ENCODE results near the gene HK1.

Gene HK1

DNA sequence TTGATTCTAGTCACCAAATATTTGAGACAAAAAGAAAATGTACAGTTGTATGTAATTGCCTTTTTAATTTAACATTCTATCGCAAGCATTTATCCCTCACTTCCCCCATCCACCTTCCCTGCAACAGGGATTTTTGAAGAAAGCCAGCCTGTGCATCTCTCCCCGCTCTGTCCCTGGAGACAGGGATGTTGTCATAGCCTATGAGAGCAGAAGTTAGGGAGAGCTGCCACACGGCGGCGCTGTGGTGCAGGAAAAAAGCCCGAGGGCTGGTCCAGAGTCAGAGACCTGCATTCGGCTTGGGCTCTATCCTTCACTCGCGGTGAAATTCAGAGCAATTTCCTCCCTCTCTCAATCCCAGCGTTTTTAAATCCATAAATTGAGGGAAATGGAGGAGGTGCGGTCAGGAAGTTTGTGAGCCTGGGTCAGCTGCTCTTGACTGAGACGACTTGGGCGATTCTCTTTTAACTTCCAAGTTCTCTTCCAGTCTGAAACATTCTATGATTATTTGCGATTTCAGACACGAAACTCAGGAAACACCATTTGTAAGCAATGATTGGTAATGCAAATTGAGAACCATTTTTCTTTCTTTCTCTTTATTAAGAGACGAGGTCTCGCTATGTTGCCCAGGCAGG, 40.7 kb upstream of the HK1 start:
- Histone ChIP-seq H3K36me3 (ENCODE audit: control insufficient read depth, insufficient read depth, low read length) (no peaks in the 10 kb centered on the region), H3K27ac (ENCODE audit: low read depth, low read length) (no peak overlapping the region), H2BK5ac (ENCODE audit: low read length) (no peak overlapping the region), H4K8ac (ENCODE audit: low read depth, low read length) (no peak overlapping the region), H3K27me3 (ENCODE audit: insufficient read depth, low read length, poor library complexity) (no peaks in the 10 kb centered on the region), H2BK15ac (replicated peaks; ENCODE audit: low read depth) (peak overlapping the region; percentile 42), H3K56ac (ENCODE audit: low read length) (peak overlapping the region; percentile 20), H2BK120ac (ENCODE audit: low read depth, low read length) (no peak overlapping the region), H2AK5ac (ENCODE audit: low read length) (no peak overlapping the region), H3K18ac (ENCODE audit: low read length) (peak overlapping the region; percentile 77), H3K79me2 (ENCODE audit: control insufficient read depth, insufficient read depth, low read length) (no peaks in the 10 kb centered on the region), H3K4ac (ENCODE audit: low read depth, low read length) (no peak overlapping the region), H3K79me1 (ENCODE audit: low read length) (no peaks in the 10 kb centered on the region), H3K9ac (ENCODE audit: low read length) (no peak overlapping the region), H3K23ac (ENCODE audit: low read length) (no peak overlapping the region), H3K4me3 (ENCODE audit: low read length) (no peak overlapping the region), H3K4me2 (ENCODE audit: low read length) (no peak overlapping the region), H3K4me1 (ENCODE audit: control insufficient read depth, low read depth, low read length) (no peaks in the 10 kb centered on the region), H4K5ac (ENCODE audit: low read length) (no peak overlapping the region)
- WGBS (ENCODE audit: extremely low coverage, insufficient coverage, low lambda C conversion rate), result no CpG with 5 or more reads among the region's 17 CpGs
- DNase-seq, result peak; percentile 89

DNA sequence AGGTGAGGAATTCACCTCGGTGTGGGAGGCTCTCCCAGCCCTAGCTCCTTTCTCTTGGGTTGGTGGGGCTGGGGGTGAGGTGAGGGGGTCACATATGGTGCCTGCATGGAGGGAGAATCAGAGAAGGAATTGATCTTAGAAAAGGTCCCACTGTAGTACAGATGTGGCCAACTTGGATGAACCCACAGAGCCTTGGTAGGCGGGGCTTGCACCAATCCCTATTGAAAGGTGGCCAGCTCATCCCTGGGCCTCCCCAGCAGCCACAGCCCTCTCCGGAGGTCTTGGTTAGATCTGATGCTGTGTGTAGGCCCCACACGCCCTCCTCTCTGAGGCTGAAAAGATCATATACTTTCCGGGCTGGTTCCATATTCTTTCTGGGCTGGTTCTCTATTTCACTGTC, 39.2 kb upstream of the HK1 start:
- H3K36me3 ChIP-seq (ENCODE audit: control insufficient read depth, insufficient read depth, low read length), result no peaks in the 10 kb centered on the region
- no peak overlapping the region for H2AK5ac ChIP-seq (ENCODE audit: low read length)
- H3K9ac ChIP-seq (ENCODE audit: low read length), result no peak overlapping the region
- no peak for DNase-seq
- no peak overlapping the region for H2BK15ac ChIP-seq (replicated peaks; ENCODE audit: low read depth)
- no peak overlapping the region for H3K4me3 ChIP-seq (ENCODE audit: low read length)
- no peaks in the 10 kb centered on the region for H3K4me1 ChIP-seq (ENCODE audit: control insufficient read depth, low read depth, low read length)
- H3K56ac ChIP-seq (ENCODE audit: low read length), result peak overlapping the region; percentile 28
- H4K8ac ChIP-seq (ENCODE audit: low read depth, low read length), result no peak overlapping the region
- H3K79me2 ChIP-seq (ENCODE audit: control insufficient read depth, insufficient read depth, low read length), result no peaks in the 10 kb centered on the region
- H3K27ac ChIP-seq (ENCODE audit: low read depth, low read length), result no peak overlapping the region
- no peaks in the 10 kb centered on the region for H3K27me3 ChIP-seq (ENCODE audit: insufficient read depth, low read length, poor library complexity)
- H3K18ac ChIP-seq (ENCODE audit: low read length), result no peak overlapping the region
- no CpG with 5 or more reads among the region's 5 CpGs for WGBS (ENCODE audit: extremely low coverage, insufficient coverage, low lambda C conversion rate)
- no peaks in the 10 kb centered on the region for H3K79me1 ChIP-seq (ENCODE audit: low read length)
- no peak overlapping the region for H2BK5ac ChIP-seq (ENCODE audit: low read length)
- no peak overlapping the region for H3K4me2 ChIP-seq (ENCODE audit: low read length)
- peak overlapping the region; percentile 84 for H3K4ac ChIP-seq (ENCODE audit: low read depth, low read length)
- H2BK120ac ChIP-seq (ENCODE audit: low read depth, low read length), result no peak overlapping the region
- no peak overlapping the region for H3K23ac ChIP-seq (ENCODE audit: low read length)
- H4K5ac ChIP-seq (ENCODE audit: low read length), result no peak overlapping the region

- H3K4ac ChIP-seq (ENCODE audit: low read depth, low read length), result no peak overlapping the region
- H3K23ac ChIP-seq (ENCODE audit: low read length), result no peak overlapping the region
- no peaks in the 10 kb centered on the region for H3K4me1 ChIP-seq (ENCODE audit: control insufficient read depth, low read depth, low read length)
- H3K9ac ChIP-seq (ENCODE audit: low read length), result no peak overlapping the region
- no peak overlapping the region for H3K4me3 ChIP-seq (ENCODE audit: low read length)
- H2BK120ac ChIP-seq (ENCODE audit: low read depth, low read length), result no peak overlapping the region
- H3K79me2 ChIP-seq (ENCODE audit: control insufficient read depth, insufficient read depth, low read length), result no peaks in the 10 kb centered on the region
- H3K56ac ChIP-seq (ENCODE audit: low read length), result peak overlapping the region; percentile 58
- H4K8ac ChIP-seq (ENCODE audit: low read depth, low read length), result no peak overlapping the region
- H3K27ac ChIP-seq (ENCODE audit: low read depth, low read length), result no peak overlapping the region
- H2BK15ac ChIP-seq (replicated peaks; ENCODE audit: low read depth), result no peak overlapping the region
- no peak overlapping the region for H2BK5ac ChIP-seq (ENCODE audit: low read length)
- no peaks in the 10 kb centered on the region for H3K36me3 ChIP-seq (ENCODE audit: control insufficient read depth, insufficient read depth, low read length)
- no peaks in the 10 kb centered on the region for H3K79me1 ChIP-seq (ENCODE audit: low read length)
- H3K18ac ChIP-seq (ENCODE audit: low read length), result no peak overlapping the region
- H4K5ac ChIP-seq (ENCODE audit: low read length), result no peak overlapping the region
- no CpG with 5 or more reads among the region's 6 CpGs for WGBS (ENCODE audit: extremely low coverage, insufficient coverage, low lambda C conversion rate)
- H3K4me2 ChIP-seq (ENCODE audit: low read length), result no peak overlapping the region
- no peaks in the 10 kb centered on the region for H3K27me3 ChIP-seq (ENCODE audit: insufficient read depth, low read length, poor library complexity)
- DNase-seq, result no peak
- H2AK5ac ChIP-seq (ENCODE audit: low read length), result no peak overlapping the region
Observed at GRCh38 chr10:69239816-69240434, 38.4 kb upstream of the HK1 start.

GRCh38 chr10:69240455-69240854, 37.8 kb upstream of the HK1 start:
- Histone ChIP-seq H4K8ac (ENCODE audit: low read depth, low read length) (no peak overlapping the region), H3K36me3 (ENCODE audit: control insufficient read depth, insufficient read depth, low read length) (no peaks in the 10 kb centered on the region), H3K4ac (ENCODE audit: low read depth, low read length) (no peak overlapping the region), H2BK120ac (ENCODE audit: low read depth, low read length) (no peak overlapping the region), H2BK15ac (replicated peaks; ENCODE audit: low read depth) (no peak overlapping the region), H2AK5ac (ENCODE audit: low read length) (peak overlapping the region; percentile 54), H2BK5ac (ENCODE audit: low read length) (no peak overlapping the region), H3K56ac (ENCODE audit: low read length) (peak overlapping the region; percentile 58), H3K27me3 (ENCODE audit: insufficient read depth, low read length, poor library complexity) (no peaks in the 10 kb centered on the region), H4K5ac (ENCODE audit: low read length) (no peak overlapping the region), H3K4me2 (ENCODE audit: low read length) (no peak overlapping the region), H3K4me3 (ENCODE audit: low read length) (no peak overlapping the region), H3K4me1 (ENCODE audit: control insufficient read depth, low read depth, low read length) (no peaks in the 10 kb centered on the region), H3K79me2 (ENCODE audit: control insufficient read depth, insufficient read depth, low read length) (no peaks in the 10 kb centered on the region), H3K27ac (ENCODE audit: low read depth, low read length) (no peak overlapping the region), H3K18ac (ENCODE audit: low read length) (no peak overlapping the region), H3K79me1 (ENCODE audit: low read length) (no peaks in the 10 kb centered on the region), H3K9ac (ENCODE audit: low read length) (no peak overlapping the region), H3K23ac (ENCODE audit: low read length) (peak overlapping the region; percentile 60)
- no CpG with 5 or more reads among the region's 11 CpGs for WGBS (ENCODE audit: extremely low coverage, insufficient coverage, low lambda C conversion rate)
- DNase-seq, result no peak

- no CpG with 5 or more reads among the region's 7 CpGs for WGBS (ENCODE audit: extremely low coverage, insufficient coverage, low lambda C conversion rate)
- Histone ChIP-seq H2BK120ac (ENCODE audit: low read depth, low read length) (no peak overlapping the region), H3K4ac (ENCODE audit: low read depth, low read length) (no peak overlapping the region), H3K79me1 (ENCODE audit: low read length) (no peaks in the 10 kb centered on the region), H4K8ac (ENCODE audit: low read depth, low read length) (no peak overlapping the region), H3K4me1 (ENCODE audit: control insufficient read depth, low read depth, low read length) (no peaks in the 10 kb centered on the region), H3K27me3 (ENCODE audit: insufficient read depth, low read length, poor library complexity) (no peaks in the 10 kb centered on the region), H3K36me3 (ENCODE audit: control insufficient read depth, insufficient read depth, low read length) (no peaks in the 10 kb centered on the region), H2BK15ac (replicated peaks; ENCODE audit: low read depth) (no peak overlapping the region), H3K4me3 (ENCODE audit: low read length) (no peak overlapping the region), H3K18ac (ENCODE audit: low read length) (no peak overlapping the region), H3K79me2 (ENCODE audit: control insufficient read depth, insufficient read depth, low read length) (no peaks in the 10 kb centered on the region), H3K23ac (ENCODE audit: low read length) (no peak overlapping the region), H3K9ac (ENCODE audit: low read length) (no peak overlapping the region), H3K4me2 (ENCODE audit: low read length) (no peak overlapping the region), H2BK5ac (ENCODE audit: low read length) (no peak overlapping the region), H3K56ac (ENCODE audit: low read length) (no peak overlapping the region), H2AK5ac (ENCODE audit: low read length) (no peak overlapping the region), H3K27ac (ENCODE audit: low read depth, low read length) (no peak overlapping the region), H4K5ac (ENCODE audit: low read length) (no peak overlapping the region)
- no peak for DNase-seq
Observed at GRCh38 chr10:69241575-69241974, 36.7 kb upstream of the HK1 start.

Measured in mesendoderm (in vitro differentiated cells).